Mesodermal cell (in vitro differentiated cells): ENCODE measurements around the gene FAM20C.

Experiments
- H3K27ac ChIP-seq: 2 replicates; pipeline ENCODE4 v1.7.0; 2013; ENCODE audit warnings: mild to moderate bottlenecking, low read depth, low read length, moderate library complexity; ENCODE audit not compliant: severe bottlenecking
- H3K36me3 ChIP-seq: 2 replicates; pipeline ENCODE4 v1.7.1; 2013; ENCODE audit warnings: mild to moderate bottlenecking, low read length, moderate library complexity; ENCODE audit not compliant: control insufficient read depth, insufficient read depth
- H3K4me1 ChIP-seq: one replicate; pipeline ENCODE4 v1.7.1; 2013; ENCODE audit warnings: mild to moderate bottlenecking, low read length; ENCODE audit not compliant: insufficient read depth, control insufficient read depth, poor library complexity, severe bottlenecking
- H3K4me3 ChIP-seq: 2 replicates; pipeline ENCODE4 v1.7.0; 2013; ENCODE audit warnings: low read length, control low read depth, mild to moderate bottlenecking; ENCODE audit not compliant: insufficient read depth, poor library complexity, severe bottlenecking; ENCODE audit errors: extremely low read depth
- H3K9me3 ChIP-seq: 2 replicates; pipeline ENCODE4 v1.7.1; 2013; ENCODE audit warnings: mild to moderate bottlenecking, low read length, moderate library complexity; ENCODE audit not compliant: control insufficient read depth
- WGBS, 2 experiments: methylation state at CpG; one replicate each; pipeline ENCODE4 v1.1.5; 2013; ENCODE audit warnings: missing lambda C conversion rate in 2 of 2; ENCODE audit not compliant: insufficient coverage in 2 of 2; 5-methylcytosine and 5-hydroxymethylcytosine counted together

FAM20C gene

DNA sequence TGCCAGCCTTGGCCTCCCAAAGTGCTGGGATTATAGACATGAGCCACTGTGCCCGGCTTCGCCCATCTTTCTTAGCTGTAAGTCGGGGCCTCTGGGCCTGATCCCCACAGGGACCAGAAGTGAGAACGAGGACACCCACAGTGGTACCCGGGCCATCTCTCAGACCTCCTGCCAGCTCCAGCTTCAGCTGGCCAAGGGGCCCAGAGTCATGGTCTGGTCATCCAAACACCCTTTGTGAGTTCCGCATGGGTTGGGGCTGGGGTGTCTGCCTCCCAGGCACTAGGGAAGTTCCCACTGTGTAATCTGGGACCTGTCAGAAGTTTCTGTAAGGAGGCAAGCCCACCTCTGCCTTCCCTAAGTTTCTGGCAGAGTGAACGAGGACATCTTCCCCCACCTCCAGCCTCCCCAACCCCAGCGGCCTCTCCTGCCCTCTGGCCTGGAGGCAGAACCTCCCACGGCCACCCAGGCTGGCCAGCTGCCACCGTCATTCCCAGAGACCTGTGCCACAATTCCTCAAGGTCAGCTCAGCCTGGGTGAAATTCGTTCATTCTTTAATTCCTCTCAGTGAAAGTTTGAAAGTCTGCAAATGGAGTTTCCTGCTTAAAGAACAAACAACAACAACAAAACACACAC, 78.1 kb downstream of the FAM20C start:
- H3K36me3 ChIP-seq = no peaks in the 10 kb centered on the region
- WGBS, 2 experiments = 81 to 92% methylated on average over 9 to 10 of the region's 11 CpGs
- H3K27ac ChIP-seq = no peak overlapping the region
- no peaks in the 10 kb centered on the region for H3K4me1 ChIP-seq
- peaks cover 27% of the 10 kb centered on the region for H3K9me3 ChIP-seq
- H3K4me3 ChIP-seq = no peak overlapping the region

DNA sequence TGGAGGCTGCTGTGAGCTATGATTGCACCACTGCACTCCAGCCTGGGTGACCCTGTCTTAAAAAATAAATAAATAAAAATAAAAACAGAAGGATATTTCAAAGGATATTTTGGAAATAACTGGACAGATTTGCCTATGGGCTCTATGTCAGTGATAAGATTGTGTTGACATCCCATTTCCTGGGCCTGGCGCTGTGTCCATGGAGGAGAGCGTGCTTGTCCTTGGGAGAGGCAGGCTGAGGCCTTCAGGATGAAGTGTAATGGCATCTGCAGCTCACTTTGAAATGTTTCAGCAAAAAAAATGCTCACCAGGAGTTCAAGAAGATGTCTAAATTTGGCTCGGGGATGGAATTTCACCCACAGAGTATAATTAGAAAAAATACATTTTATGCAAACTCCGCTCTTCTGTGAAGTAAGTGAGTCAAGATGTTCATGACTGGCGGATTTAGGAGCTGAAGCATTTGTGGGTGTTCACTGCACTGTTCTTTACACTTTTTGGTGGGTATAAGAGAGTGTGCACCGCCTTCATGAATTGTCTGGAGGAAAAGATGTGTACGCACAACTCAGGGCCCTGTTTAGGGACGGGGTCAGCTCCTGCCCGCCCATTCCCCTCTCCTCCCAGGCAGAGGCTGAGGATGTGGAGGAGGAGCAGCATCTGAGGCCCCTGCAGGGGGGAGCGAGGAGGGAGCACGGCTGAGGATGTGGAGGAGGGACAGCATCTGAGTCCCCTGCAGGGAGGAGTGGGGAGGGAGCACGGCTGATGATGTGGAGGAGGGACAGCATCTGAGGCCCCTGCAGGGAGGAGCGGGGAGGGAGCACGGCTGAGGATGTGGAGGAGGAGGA, 79.1 kb downstream of the FAM20C start:
- H3K27ac ChIP-seq = no peak overlapping the region
- no peaks in the 10 kb centered on the region for H3K4me1 ChIP-seq
- no peaks in the 10 kb centered on the region for H3K36me3 ChIP-seq
- H3K9me3 ChIP-seq = peaks cover 37% of the 10 kb centered on the region
- H3K4me3 ChIP-seq = no peak overlapping the region
- 72 to 74% methylated on average over 10 to 11 of the region's 14 CpGs for WGBS, 2 experiments

DNA sequence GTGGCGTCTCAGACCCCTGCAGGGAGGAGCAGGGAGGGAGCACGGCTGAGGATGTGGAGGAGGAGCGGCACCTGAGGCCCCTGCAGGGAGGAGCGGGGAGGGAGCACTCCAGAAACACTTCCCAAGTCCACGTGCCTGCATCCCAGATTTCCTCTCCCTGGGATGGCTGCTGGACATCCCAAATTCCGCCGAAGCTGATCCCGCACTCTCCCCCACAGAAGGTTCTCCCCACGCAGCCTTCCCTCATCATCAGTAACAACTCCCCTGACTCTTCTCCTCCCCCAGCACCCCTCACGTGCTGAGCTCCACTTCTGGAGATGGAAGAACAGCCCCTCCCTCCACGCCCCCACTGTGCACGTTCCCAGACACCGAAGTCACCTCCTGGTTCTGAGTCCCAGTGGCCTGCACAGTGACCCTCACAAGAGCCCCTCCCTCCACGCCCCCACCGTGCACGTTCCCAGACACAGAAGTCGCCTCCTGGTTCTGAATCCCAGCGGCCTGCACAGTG, 79.8 kb downstream of the FAM20C start:
- WGBS, 2 experiments = 70 to 84% methylated on average over 7 to 15 of the region's 18 CpGs

DNA sequence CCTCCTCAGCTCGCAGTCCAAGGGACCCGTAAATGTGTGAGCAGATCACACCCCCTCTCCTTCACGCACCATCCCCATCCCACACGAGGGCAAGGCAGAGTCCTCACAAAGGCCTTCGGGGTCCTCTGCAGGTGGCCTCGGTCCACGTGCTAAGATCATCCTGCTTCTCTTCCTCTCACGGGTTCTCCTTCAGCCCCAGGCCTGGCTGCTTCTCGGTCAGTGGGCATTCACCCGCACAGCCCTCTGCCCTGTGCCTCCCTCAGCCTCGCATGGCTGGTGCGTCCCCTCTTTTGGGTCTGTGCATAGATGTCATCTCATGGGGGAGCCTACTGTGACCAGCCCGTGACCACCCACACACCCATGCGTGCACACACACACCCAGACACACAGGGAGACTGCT, 80.3 kb downstream of the FAM20C start:
- no peak overlapping the region for H3K27ac ChIP-seq
- no peaks in the 10 kb centered on the region for H3K4me1 ChIP-seq
- no peaks in the 10 kb centered on the region for H3K36me3 ChIP-seq
- no peak overlapping the region for H3K4me3 ChIP-seq
- H3K9me3 ChIP-seq = peaks cover 47% of the 10 kb centered on the region
- 72 to 89% methylated on average over 6 to 12 of the region's 14 CpGs for WGBS, 2 experiments

More for the DNA sequence above, 79.8 kb downstream of the FAM20C start:
- H3K36me3 ChIP-seq = no peaks in the 10 kb centered on the region
- no peak overlapping the region for H3K4me3 ChIP-seq
- H3K9me3 ChIP-seq = peaks cover 42% of the 10 kb centered on the region
- H3K4me1 ChIP-seq = no peaks in the 10 kb centered on the region
- no peak overlapping the region for H3K27ac ChIP-seq

DNA sequence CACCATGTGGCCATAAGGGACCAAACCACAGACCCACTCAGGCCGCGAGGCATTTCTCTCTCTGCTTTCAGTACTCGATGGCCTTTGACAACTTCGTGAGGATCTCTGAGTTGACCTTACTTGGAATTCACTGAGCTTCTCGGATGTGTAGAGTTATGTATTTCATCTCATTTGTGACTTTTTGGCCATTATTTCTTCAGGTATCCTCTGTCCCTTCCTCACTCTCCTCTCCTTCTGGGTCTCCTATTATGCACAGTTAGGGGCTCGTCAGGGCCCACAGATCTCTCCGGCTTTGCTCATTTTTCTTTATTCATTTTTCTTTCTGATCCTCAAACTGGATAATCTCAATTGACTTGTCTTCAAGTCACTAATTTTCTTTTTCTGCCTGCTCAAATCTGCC, 81.0 kb downstream of the FAM20C start:
- H3K4me1 ChIP-seq = no peaks in the 10 kb centered on the region
- H3K27ac ChIP-seq = no peak overlapping the region
- peaks cover 47% of the 10 kb centered on the region for H3K9me3 ChIP-seq
- no peak overlapping the region for H3K4me3 ChIP-seq
- no peaks in the 10 kb centered on the region for H3K36me3 ChIP-seq
- 92 to 94% methylated on average over 4 to 6 of the region's 7 CpGs for WGBS, 2 experiments

DNA sequence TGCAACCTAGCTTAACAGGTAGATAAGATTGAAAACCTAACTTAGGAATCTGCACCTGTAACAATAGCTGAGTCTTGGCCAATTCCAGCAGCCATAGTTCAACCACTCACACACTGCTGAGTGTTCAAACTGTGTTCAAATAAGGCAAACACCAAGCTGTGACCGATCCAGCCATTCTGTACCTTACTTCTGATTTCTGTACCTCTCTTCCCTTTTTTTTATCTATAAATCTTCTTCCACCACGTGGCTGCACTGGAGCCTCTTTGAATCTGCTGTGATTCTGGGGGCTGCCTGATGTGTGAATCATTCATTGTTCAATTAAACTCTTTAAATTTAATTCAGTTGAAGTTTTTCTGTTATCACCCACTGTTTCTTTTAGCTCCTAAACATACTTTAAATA, 81.9 kb downstream of the FAM20C start:
- 100% methylated on average over 1 of the region's 2 CpGs for WGBS, 2 experiments

DNA sequence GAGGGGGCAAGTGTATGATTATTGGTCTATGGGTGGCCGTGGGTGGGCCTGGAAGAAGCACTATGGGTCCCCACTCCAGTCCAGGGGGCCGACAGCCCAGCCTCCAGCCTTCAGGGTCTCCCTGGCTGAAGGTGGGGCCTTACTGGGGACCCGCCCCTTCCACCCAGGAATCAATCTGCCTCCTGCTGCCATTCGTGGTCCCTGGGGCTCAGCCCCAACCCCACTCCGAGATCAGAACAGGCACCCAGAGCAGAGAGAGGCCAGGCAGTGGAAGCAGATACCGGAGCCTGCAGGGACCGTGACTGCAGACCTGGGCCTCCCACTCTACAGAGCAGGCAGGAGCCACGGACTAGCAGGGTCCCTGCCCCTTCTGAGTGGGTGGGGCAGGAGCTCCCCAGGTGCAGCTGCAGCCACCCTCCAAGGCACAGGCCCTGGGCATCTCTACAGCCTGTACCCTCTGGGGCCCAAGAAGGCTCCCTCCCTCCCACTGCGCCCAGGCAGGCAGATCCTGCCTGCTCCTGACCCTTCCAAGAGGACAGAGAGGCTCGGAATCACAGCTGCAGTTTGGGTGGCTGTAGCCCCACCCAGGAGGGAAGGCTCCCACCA, 84.0 kb downstream of the FAM20C start:
- H3K4me1 ChIP-seq = no peaks in the 10 kb centered on the region
- no peaks in the 10 kb centered on the region for H3K36me3 ChIP-seq
- no peak overlapping the region for H3K4me3 ChIP-seq
- H3K9me3 ChIP-seq = peaks cover 42% of the 10 kb centered on the region
- H3K27ac ChIP-seq = no peak overlapping the region
- 74 to 84% methylated on average over 7 to 9 of the region's 10 CpGs for WGBS, 2 experiments

More for the DNA sequence above, 81.9 kb downstream of the FAM20C start:
- Histone ChIP-seq H3K36me3 (no peaks in the 10 kb centered on the region), H3K27ac (no peak overlapping the region), H3K4me1 (no peaks in the 10 kb centered on the region), H3K9me3 (peaks cover 47% of the 10 kb centered on the region), H3K4me3 (no peak overlapping the region)

DNA sequence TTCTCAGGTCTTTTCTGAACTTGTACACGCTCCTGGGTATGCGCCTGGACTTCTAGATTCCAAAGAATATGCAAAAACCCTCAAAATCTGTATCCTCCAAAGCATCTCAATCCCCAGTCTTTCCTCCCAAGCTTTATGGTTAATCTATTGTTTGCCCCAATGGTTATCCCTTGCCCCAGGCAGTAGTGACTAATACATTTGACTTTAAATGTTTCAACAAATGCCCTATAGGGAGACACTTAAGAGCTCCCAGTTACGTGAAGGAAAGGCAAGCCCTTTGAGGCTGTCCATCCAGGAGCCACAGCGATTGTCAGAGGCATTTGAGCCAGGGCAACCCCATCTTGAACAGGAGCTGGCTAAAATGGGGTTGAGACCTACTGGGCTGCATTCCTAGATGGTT, 84.9 kb downstream of the FAM20C start:
- 78 to 100% methylated on average over 3 to 4 of the region's 4 CpGs for WGBS, 2 experiments
- Histone ChIP-seq H3K4me1 (no peaks in the 10 kb centered on the region), H3K36me3 (no peaks in the 10 kb centered on the region), H3K9me3 (peaks cover 34% of the 10 kb centered on the region), H3K4me3 (no peak overlapping the region), H3K27ac (no peak overlapping the region)

DNA sequence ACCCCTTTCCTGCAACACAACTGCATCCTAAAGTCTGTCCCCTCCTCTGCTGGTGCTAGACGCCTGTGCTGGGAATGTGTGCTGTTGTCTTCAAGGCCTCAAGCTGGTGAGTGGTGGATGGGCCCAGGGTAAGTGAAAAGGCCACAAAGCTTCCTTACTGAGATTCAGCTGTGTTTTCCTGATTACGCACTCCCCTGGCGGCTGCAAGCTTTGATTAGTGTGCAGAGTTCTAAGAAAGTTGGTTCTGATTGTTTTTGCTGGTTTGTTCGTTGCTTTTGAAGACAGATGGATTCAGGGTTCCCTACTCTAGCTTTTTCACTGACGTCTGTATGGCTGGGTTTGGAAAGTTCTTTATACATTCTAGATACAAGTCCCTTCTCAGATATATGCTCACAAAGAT, 85.7 kb downstream of the FAM20C start:
- Histone ChIP-seq H3K36me3 (no peaks in the 10 kb centered on the region), H3K4me1 (no peaks in the 10 kb centered on the region), H3K4me3 (no peak overlapping the region), H3K27ac (no peak overlapping the region), H3K9me3 (peaks cover 25% of the 10 kb centered on the region)
- 82 to 100% methylated on average over 1 to 3 of the region's 5 CpGs for WGBS, 2 experiments

DNA sequence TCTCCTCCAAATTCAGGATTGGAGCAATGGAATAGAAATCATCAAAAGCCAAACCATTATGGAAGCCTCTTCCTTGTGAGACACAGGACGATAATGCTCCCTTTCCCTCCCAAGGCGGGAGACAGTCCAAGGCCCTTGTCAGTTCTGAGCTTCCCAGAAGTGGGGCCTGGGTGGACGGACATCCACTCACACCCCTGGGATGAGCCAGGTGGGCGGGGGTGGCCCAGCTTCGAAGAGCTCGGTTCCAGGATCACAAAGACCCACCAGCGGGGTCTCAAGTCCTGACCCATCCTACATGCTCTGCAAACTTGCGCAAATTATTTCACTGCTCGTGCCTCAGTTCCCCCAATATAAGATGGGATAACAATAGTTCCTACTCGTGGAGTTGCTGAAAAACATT, 87.5 kb downstream of the FAM20C start:
- peaks cover 20% of the 10 kb centered on the region for H3K9me3 ChIP-seq
- no peaks in the 10 kb centered on the region for H3K36me3 ChIP-seq
- H3K27ac ChIP-seq = no peak overlapping the region
- H3K4me1 ChIP-seq = no peaks in the 10 kb centered on the region
- WGBS, 2 experiments = 78 to 90% methylated on average over 3 to 10 of the region's 10 CpGs
- no peak overlapping the region for H3K4me3 ChIP-seq
